Measurements from ENCODE around the gene SLC35F3.
"Not testable (repeated sequence)": the region's sequence is repeated elsewhere in the genome, so short reads cannot be mapped to it uniquely, and the experiment has no call there.

Gene SLC35F3

GRCh38 chr1:234226113-234226818 lies 321.8 kb downstream of the SLC35F3 start:
- DNase-seq (ENCODE audit: low read depth) = no peak

GRCh38 chr1:234226819-234227165 lies 322.3 kb downstream of the SLC35F3 start:
- DNase-seq (ENCODE audit: low read depth) = no peak

GRCh38 chr1:234229581-234230387 lies 325.3 kb downstream of the SLC35F3 start:
- no peak for DNase-seq (ENCODE audit: low read depth)

DNA sequence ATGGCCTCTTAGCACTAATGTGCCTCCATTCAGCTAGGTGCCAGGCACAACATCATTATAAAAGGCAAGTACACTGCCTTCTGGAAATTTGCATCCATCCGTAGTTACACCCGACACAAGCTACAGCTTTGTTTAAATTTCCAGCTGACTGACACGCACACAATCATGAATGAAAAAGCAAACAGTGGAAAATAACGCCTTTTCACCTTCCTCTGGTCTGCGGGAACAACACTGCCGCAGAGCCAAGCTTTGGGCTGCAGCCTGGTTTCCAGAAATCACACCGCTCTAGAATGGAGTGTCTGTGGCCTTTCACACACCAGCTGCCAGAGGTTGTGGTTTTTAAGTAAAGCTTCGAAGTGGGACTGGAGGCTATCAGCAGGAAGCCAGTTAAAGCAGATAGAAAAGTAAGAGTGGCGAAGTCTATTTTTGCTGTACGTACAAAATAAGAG lies 326.0 kb downstream of the SLC35F3 start:
- no peak for DNase-seq (ENCODE audit: low read depth)

GRCh38 chr1:234231061-234231892 lies 326.8 kb downstream of the SLC35F3 start:
- DNase-seq (ENCODE audit: low read depth) = no peak

- no peak for DNase-seq (ENCODE audit: low read depth)
These were observed 327.4 kb downstream of the SLC35F3 start for GRCh38 chr1:234231893-234232276.

- DNase-seq (ENCODE audit: low read depth) = no peak
These were observed 329.7 kb downstream of the SLC35F3 start for GRCh38 chr1:234234199-234234598.

- no peak for DNase-seq (ENCODE audit: low read depth)
These were observed 331.0 kb downstream of the SLC35F3 start for GRCh38 chr1:234235434-234235881.

DNA sequence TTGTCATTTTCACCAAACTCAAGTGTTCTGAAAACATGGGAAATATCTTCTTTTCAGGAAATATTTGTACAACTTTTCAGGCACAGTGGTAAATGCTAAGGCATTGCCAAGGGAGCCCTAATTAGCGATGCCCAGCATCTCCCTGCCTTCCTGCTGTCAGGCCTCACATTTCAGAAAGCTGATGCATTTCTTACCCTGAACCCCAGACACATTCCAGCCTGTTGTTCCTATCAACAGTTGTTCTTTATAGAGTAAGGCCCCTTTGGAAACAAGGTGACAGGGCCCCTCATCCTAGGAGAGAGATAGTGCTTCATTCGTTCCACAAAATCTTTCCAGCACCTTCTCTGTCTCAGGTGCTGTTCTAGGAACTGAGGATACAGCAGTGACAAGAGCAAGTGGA lies 332.9 kb downstream of the SLC35F3 start:
- DNase-seq (ENCODE audit: low read depth) = no peak

DNA sequence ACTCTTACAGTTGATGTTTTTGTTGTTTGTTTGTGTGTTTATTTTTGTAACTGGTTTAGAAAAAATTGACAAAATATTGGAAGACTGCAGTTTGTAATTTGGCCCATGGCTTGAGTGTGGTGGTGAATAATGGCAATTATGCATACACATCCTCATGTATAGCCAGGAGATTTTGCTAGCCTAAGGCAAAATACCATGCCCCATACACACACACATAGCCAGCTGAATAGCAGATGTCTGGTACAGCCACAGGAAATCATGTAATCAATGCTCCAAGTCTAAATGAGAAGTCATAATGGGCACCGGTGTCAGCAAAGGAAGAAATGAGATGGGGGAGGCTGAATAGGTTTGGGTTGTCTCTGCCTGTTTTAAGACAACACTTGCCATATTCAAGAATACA lies 333.6 kb downstream of the SLC35F3 start:
- no peak for DNase-seq (ENCODE audit: low read depth)

DNA sequence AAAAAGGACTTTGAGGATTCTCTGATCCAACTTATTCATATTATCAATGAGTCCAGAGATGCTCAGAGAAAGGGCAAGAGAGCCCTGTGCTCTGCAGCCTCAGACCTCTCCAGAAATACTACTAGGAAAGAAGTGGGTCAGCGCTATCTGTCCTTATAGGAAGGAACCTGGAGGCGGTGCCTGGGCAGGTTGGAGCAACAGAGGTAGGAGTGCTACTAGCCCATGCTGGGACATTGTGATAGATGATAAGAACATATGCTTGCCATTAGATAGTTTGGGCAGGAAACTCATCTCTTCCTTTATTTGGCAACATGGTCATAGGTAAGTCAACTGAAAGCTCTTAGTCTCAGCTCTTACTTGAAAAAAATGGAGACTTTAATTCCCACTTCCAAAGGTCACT lies 335.0 kb downstream of the SLC35F3 start:
- DNase-seq (ENCODE audit: low read depth) = no peak

- no peak for DNase-seq (ENCODE audit: low read depth)
These were observed 335.5 kb downstream of the SLC35F3 start for GRCh38 chr1:234239936-234240335.

DNA sequence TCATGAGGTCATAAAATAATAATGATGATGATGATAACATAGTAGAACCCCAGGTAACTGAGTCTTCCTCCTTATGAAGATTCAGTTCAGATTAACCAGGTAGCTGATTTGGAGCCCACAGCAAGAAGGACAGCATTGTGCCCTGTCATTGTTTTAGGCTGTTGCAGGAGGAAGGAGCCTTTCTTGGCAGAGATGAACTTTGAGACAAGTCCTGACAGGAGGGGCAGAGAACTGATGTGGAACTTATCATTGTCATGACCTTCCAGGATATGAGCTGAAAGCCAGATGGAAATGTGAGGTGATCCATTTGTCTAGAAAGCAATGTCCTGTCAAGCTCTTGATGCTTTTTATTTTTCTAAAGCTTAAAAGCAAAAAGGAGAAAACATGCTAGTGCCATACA lies 336.2 kb downstream of the SLC35F3 start:
- DNase-seq (ENCODE audit: low read depth) = no peak

DNA sequence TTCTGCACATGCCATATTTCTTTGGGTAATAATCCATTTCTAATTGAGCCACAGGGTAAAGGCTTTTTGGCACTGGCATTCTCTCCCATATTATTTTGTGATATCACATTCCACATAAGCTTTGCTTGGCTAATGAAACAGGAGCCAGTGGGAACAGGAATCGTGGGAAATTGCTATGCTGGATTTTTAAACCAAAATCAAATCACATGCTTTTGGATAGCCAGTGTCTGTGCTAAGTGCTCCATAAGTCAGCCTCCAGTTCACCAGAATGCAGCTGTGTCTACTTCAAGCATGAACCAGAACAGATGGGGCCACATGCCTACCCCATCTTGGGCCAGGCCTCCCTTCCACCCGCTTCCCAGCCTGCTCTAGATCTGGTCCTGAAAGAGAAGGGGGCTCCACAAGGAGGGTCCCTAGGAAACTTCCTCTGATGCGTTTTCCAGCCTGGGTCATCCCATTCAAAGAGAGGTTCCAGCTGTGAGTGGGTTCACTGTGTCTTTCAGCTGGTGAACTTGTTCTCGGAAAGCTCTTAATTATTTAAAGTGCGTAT lies 337.5 kb downstream of the SLC35F3 start:
- no peak for DNase-seq (ENCODE audit: low read depth)

- no peak for DNase-seq (ENCODE audit: low read depth)
These were observed 339.2 kb downstream of the SLC35F3 start for GRCh38 chr1:234243521-234244260.

DNA sequence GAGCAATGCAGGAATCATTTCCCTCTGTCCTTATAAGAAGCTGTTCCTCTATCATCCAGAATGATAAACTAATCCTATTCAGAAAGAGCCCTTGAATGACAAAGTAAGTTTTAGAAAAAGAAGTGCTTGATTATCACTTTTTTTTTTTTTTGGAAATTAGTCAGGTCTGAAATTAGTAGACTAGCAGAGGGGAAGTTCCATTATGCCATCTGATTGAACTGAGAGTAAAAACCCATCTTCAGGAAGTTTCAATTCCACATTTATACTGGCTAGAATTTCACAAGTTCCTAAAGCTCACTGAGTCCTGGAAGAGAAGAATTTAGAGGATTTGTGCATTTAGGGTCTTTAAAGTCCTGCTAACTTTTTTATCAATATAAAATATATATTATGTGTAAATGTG lies 340.0 kb downstream of the SLC35F3 start:
- DNase-seq (ENCODE audit: low read depth) = no peak

- DNase-seq (ENCODE audit: low read depth) = no peak
These were observed 342.2 kb downstream of the SLC35F3 start for GRCh38 chr1:234246638-234247116.

- not testable (repeated sequence) for DNase-seq (ENCODE audit: low read depth)
These were observed 343.3 kb downstream of the SLC35F3 start for GRCh38 chr1:234247746-234248145.

DNA sequence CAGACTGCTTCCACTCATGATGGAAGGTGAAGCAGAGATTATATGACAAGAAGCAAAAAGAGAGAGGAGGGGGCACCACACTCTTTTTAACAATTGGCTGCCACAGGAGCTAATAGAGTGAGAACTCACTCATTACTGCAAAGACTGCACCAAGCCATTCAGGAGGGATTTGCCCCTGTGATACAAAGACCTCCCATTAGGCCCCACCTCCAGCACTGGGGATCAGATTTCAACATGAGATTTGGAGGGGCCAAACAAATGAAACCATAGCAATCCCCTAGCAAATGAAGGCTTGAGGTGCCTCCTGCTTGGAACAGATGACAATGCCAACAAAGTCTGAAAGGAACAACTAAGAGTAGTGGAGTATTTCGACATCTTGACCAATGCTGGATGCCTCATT lies 346.3 kb downstream of the SLC35F3 start:
- no peak for DNase-seq (ENCODE audit: low read depth)

DNA sequence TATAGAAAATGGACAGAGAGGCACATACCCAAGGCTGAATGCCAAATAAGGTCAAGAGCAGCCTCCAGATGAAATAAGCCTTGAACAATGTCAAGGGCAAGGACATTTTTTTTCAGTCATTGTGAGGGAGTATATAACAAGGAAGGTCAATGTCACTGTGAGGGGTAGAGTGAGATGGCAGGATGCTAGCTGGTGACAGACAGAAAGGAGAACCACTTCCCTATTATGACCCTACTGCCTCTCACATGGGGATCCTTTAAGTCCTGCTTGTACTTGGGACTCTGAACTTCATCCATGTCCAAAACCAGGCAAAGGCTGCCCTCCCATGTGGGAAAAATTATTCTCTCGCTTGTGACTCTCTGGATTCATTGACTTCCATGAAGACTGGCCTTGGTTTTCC lies 349.3 kb downstream of the SLC35F3 start:
- DNase-seq (ENCODE audit: low read depth) = no peak

GRCh38 chr1:234256359-234256758 lies 351.9 kb downstream of the SLC35F3 start:
- DNase-seq (ENCODE audit: low read depth) = no peak
